Measurements from ENCODE around the gene TRPC4. TPM values are rescaled to one million over a fixed set of nuclear protein-coding genes. Genes with fewer than 3 reads are reported as not detected.

The TRPC4 gene
- total RNA-seq, 1 experiment from 2014 or later: 8.0 TPM

GRCh38 chr13:37791699-37792098, 77.9 kb downstream of the TRPC4 start (continued):
- no peak for TF ChIP-seq PRDM15 (CRISPR knock-in tag; IDR thresholded peaks at IDR 0.05)

- no peak overlapping the region for H3K4me3 Mint-ChIP-seq
Observed at GRCh38 chr13:37788346-37788745, 81.2 kb downstream of the TRPC4 start.

More at GRCh38 chr13:37788346-37788745, 81.2 kb downstream of the TRPC4 start:
- H3K9me3 Mint-ChIP-seq: no peaks in the 10 kb centered on the region
- CTCF ChIA-PET: no interaction called here
- POLR2A ChIA-PET: no interaction called here
- no peak for ATAC-seq
- H3K36me3 Mint-ChIP-seq: no peaks in the 10 kb centered on the region
- H3K27ac Mint-ChIP-seq: no peak overlapping the region
- TF ChIP-seq SMAD3 (CRISPR knock-in tag; IDR thresholded peaks at IDR 0.05; ENCODE audit: borderline replicate concordance) (no peak), KAT7 (CRISPR knock-in tag; IDR thresholded peaks at IDR 0.05; ENCODE audit: borderline replicate concordance) (no peak), E2F4 (CRISPR knock-in tag; IDR thresholded peaks at IDR 0.05; ENCODE audit: borderline replicate concordance, low read depth) (no peak), MLX (CRISPR knock-in tag; IDR thresholded peaks at IDR 0.05) (no peak), ZNF532 (CRISPR knock-in tag; IDR thresholded peaks at IDR 0.05; ENCODE audit: borderline replicate concordance) (no peak), ATF6 (CRISPR knock-in tag; IDR thresholded peaks at IDR 0.05) (no peak), TP53 (CRISPR knock-in tag; IDR thresholded peaks at IDR 0.05) (no peak), PRRX2 (CRISPR knock-in tag; IDR thresholded peaks at IDR 0.05) (no peak), ELF4 (CRISPR knock-in tag; IDR thresholded peaks at IDR 0.05; ENCODE audit: low read depth) (no peak), ZNF423 (CRISPR knock-in tag; IDR thresholded peaks at IDR 0.05) (no peak), NR3C1 (CRISPR knock-in tag; conservative IDR thresholded peaks at IDR 0.05; ENCODE audit: low read depth) (no peak), ATF3 (CRISPR knock-in tag; conservative IDR thresholded peaks at IDR 0.05) (no peak)
- TF ChIP-seq, protein P1, sequence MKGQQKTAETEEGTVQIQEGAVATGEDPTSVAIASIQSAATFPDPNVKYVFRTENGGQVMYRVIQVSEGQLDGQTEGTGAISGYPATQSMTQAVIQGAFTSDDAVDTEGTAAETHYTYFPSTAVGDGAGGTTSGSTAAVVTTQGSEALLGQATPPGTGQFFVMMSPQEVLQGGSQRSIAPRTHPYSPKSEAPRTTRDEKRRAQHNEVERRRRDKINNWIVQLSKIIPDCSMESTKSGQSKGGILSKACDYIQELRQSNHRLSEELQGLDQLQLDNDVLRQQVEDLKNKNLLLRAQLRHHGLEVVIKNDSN (CRISPR knock-in tag; IDR thresholded peaks at IDR 0.05): no peak
- TF ChIP-seq, protein P2, sequence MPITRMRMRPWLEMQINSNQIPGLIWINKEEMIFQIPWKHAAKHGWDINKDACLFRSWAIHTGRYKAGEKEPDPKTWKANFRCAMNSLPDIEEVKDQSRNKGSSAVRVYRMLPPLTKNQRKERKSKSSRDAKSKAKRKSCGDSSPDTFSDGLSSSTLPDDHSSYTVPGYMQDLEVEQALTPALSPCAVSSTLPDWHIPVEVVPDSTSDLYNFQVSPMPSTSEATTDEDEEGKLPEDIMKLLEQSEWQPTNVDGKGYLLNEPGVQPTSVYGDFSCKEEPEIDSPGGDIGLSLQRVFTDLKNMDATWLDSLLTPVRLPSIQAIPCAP (CRISPR knock-in tag; IDR thresholded peaks at IDR 0.05): no peak
- TF ChIP-seq, protein P3, sequence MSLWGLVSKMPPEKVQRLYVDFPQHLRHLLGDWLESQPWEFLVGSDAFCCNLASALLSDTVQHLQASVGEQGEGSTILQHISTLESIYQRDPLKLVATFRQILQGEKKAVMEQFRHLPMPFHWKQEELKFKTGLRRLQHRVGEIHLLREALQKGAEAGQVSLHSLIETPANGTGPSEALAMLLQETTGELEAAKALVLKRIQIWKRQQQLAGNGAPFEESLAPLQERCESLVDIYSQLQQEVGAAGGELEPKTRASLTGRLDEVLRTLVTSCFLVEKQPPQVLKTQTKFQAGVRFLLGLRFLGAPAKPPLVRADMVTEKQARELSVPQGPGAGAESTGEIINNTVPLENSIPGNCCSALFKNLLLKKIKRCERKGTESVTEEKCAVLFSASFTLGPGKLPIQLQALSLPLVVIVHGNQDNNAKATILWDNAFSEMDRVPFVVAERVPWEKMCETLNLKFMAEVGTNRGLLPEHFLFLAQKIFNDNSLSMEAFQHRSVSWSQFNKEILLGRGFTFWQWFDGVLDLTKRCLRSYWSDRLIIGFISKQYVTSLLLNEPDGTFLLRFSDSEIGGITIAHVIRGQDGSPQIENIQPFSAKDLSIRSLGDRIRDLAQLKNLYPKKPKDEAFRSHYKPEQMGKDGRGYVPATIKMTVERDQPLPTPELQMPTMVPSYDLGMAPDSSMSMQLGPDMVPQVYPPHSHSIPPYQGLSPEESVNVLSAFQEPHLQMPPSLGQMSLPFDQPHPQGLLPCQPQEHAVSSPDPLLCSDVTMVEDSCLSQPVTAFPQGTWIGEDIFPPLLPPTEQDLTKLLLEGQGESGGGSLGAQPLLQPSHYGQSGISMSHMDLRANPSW (CRISPR knock-in tag; conservative IDR thresholded peaks at IDR 0.05; ENCODE audit: low read depth): no peak
- DNase-seq (ENCODE audit: low spot score): no peak
- no peaks in the 10 kb centered on the region for H3K27me3 Mint-ChIP-seq (ENCODE audit: low read depth)
- peaks cover 4% of the 10 kb centered on the region for H3K4me1 Mint-ChIP-seq

Data from WTC11 (cell line).